ENCODE results near the gene ATP1A4. TPM values are rescaled to one million over a fixed set of nuclear protein-coding genes. Genes with fewer than 3 reads are reported as not detected.

Gene ATP1A4
- total and polyA plus RNA-seq, 4 donors: not detected

DNA sequence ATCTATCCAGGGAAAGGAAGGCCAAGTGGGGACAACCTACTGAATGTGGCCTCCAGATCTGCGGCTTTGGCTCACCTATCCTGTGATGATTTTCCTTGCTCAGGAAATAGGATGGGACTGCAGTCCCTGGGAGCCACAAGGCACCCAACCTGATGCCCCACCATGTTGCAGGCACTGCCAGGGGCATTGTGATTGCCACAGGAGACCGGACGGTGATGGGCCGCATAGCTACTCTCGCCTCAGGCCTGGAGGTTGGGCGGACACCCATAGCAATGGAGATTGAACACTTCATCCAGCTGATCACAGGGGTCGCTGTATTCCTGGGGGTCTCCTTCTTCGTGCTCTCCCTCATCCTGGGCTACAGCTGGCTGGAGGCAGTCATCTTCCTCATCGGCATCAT lies 24.0 kb upstream of the ATP1A4 start:
- no peaks in the 10 kb centered on the region for H3K36me3 ChIP-seq (ENCODE audit: control insufficient read depth in 4 of 4, insufficient read depth in 3 of 4, low read depth in 1 of 4, low read length in 3 of 4)
- no peaks in the 10 kb centered on the region for H3K9me3 ChIP-seq (ENCODE audit: control insufficient read depth in 4 of 4, low read length in 3 of 4)
- no peak overlapping the region for H3K4me3 ChIP-seq (ENCODE audit: low read depth in 1 of 3, low read length in 3 of 3)
- 97% methylated on average over 9 of the region's 9 CpGs for WGBS
- no peak for TF ChIP-seq HNF4A (conservative IDR thresholded peaks at IDR 0.05)
- TF ChIP-seq REST (IDR thresholded peaks at IDR 0.05): no peak
- no peak for TF ChIP-seq CTCF (IDR thresholded peaks at IDR 0.05; ENCODE audit: low read depth, low read length, missing input control)
- TF ChIP-seq, protein P1, sequence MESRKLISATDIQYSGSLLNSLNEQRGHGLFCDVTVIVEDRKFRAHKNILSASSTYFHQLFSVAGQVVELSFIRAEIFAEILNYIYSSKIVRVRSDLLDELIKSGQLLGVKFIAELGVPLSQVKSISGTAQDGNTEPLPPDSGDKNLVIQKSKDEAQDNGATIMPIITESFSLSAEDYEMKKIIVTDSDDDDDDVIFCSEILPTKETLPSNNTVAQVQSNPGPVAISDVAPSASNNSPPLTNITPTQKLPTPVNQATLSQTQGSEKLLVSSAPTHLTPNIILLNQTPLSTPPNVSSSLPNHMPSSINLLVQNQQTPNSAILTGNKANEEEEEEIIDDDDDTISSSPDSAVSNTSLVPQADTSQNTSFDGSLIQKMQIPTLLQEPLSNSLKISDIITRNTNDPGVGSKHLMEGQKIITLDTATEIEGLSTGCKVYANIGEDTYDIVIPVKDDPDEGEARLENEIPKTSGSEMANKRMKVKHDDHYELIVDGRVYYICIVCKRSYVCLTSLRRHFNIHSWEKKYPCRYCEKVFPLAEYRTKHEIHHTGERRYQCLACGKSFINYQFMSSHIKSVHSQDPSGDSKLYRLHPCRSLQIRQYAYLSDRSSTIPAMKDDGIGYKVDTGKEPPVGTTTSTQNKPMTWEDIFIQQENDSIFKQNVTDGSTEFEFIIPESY (IDR thresholded peaks at IDR 0.05): no peak
- no peak for TF ChIP-seq FOXA2 (IDR thresholded peaks at IDR 0.05)
- TF ChIP-seq, protein P2, sequence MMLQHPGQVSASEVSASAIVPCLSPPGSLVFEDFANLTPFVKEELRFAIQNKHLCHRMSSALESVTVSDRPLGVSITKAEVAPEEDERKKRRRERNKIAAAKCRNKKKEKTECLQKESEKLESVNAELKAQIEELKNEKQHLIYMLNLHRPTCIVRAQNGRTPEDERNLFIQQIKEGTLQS (IDR thresholded peaks at IDR 0.05): no peak
- TF ChIP-seq FOXA1 (IDR thresholded peaks at IDR 0.05): no peak
- TF ChIP-seq EGR1 (IDR thresholded peaks at IDR 0.05; ENCODE audit: low read depth in 2 of 2): no peak
- TF ChIP-seq JUND (IDR thresholded peaks at IDR 0.05): no peak
- TF ChIP-seq MAX (IDR thresholded peaks at IDR 0.05): no peak
- TF ChIP-seq YY1 (IDR thresholded peaks at IDR 0.05): no peak
- TF ChIP-seq SP1 (IDR thresholded peaks at IDR 0.05): no peak
- TF ChIP-seq NR2F2 (IDR thresholded peaks at IDR 0.05): no peak
- no peak for TF ChIP-seq GABPA (IDR thresholded peaks at IDR 0.05 in 1 of 2, conservative IDR thresholded peaks at IDR 0.05 in 1 of 2)
- no peaks in the 10 kb centered on the region for H3K27me3 ChIP-seq (ENCODE audit: control insufficient read depth in 4 of 4, insufficient read depth in 4 of 4, low read length in 3 of 4)
- no peak overlapping the region for H3K27ac ChIP-seq (ENCODE audit: low read depth in 1 of 2, low read length in 2 of 2)
- no peak overlapping the region for H3K9ac ChIP-seq (ENCODE audit: low read depth in 1 of 2, low read length in 2 of 2)
- no peak for DNase-seq (ENCODE audit: low spot score)
- peaks cover 0 to 3% (median 0%) of the 10 kb centered on the region in 4 donors for H3K4me1 ChIP-seq (ENCODE audit: control insufficient read depth in 4 of 4, insufficient read depth in 4 of 4, low read length in 3 of 4)

GRCh38 chr1:160127865-160128523 lies 23.4 kb upstream of the ATP1A4 start:
- no peak overlapping the region for H3K9ac ChIP-seq (ENCODE audit: low read depth in 1 of 2, low read length in 2 of 2)
- no peaks in the 10 kb centered on the region for H3K36me3 ChIP-seq (ENCODE audit: control insufficient read depth in 4 of 4, insufficient read depth in 3 of 4, low read depth in 1 of 4, low read length in 3 of 4)
- no peaks in the 10 kb centered on the region for H3K27me3 ChIP-seq (ENCODE audit: control insufficient read depth in 4 of 4, insufficient read depth in 4 of 4, low read length in 3 of 4)
- no peak for DNase-seq (ENCODE audit: low spot score)
- peaks cover 0 to 3% (median 0%) of the 10 kb centered on the region in 4 donors for H3K4me1 ChIP-seq (ENCODE audit: control insufficient read depth in 4 of 4, insufficient read depth in 4 of 4, low read length in 3 of 4)
- 68% methylated on average over 7 of the region's 7 CpGs for WGBS
- no peak overlapping the region for H3K4me3 ChIP-seq (ENCODE audit: low read depth in 1 of 3, low read length in 3 of 3)
- H3K9me3 ChIP-seq (ENCODE audit: control insufficient read depth in 4 of 4, low read length in 3 of 4): no peaks in the 10 kb centered on the region
- H3K27ac ChIP-seq (ENCODE audit: low read depth in 1 of 2, low read length in 2 of 2): no peak overlapping the region
- TF ChIP-seq, protein P1 (IDR thresholded peaks at IDR 0.05): no peak
- TF ChIP-seq EGR1 (IDR thresholded peaks at IDR 0.05; ENCODE audit: low read depth in 2 of 2): no peak
- TF ChIP-seq FOXA2 (IDR thresholded peaks at IDR 0.05): no peak
- no peak for TF ChIP-seq REST (IDR thresholded peaks at IDR 0.05)
- TF ChIP-seq SP1 (IDR thresholded peaks at IDR 0.05): no peak
- TF ChIP-seq GABPA (IDR thresholded peaks at IDR 0.05 in 1 of 2, conservative IDR thresholded peaks at IDR 0.05 in 1 of 2): no peak
